Measurements from ENCODE around the gene XRCC1.

- no peak for TF ChIP-seq POLR2A (IDR thresholded peaks at IDR 0.05; ENCODE audit: low read depth, low read length)
- no peak for TF ChIP-seq POLR2AphosphoS5 (IDR thresholded peaks at IDR 0.05; ENCODE audit: low read depth, low read length)
- no peak for TF ChIP-seq TAF1 (IDR thresholded peaks at IDR 0.05; ENCODE audit: low read depth, low read length)
- no peak for TF ChIP-seq SPI1 (IDR thresholded peaks at IDR 0.05; ENCODE audit: low read depth, low read length)
- no peak for TF ChIP-seq PAX5 (IDR thresholded peaks at IDR 0.05; ENCODE audit: insufficient read depth, low read length, severe bottlenecking)
- no peak for TF ChIP-seq POU2F2 (IDR thresholded peaks at IDR 0.05; ENCODE audit: low read depth, low read length)
Measured at GRCh38 chr19:43505186-43505456, 70.2 kb downstream of the XRCC1 start.
